ENCODE data around the gene GALNT17.

GALNT17 gene

GRCh38 chr7:71560354-71560995, 428.5 kb downstream of the GALNT17 start (continued):
- no peak for TF ChIP-seq ZNF513 (tag by site-specific recombination; IDR thresholded peaks at IDR 0.05)
- no peak for TF ChIP-seq BCL11B (tag by site-specific recombination; IDR thresholded peaks at IDR 0.05; ENCODE audit: low read depth)
- TF ChIP-seq ZBTB48 (tag by site-specific recombination; IDR thresholded peaks at IDR 0.05): no peak
- TF ChIP-seq ZNF660 (tag by site-specific recombination; IDR thresholded peaks at IDR 0.05): no peak
- TF ChIP-seq RBAK (tag by site-specific recombination; IDR thresholded peaks at IDR 0.05): no peak
- TF ChIP-seq, protein P1, sequence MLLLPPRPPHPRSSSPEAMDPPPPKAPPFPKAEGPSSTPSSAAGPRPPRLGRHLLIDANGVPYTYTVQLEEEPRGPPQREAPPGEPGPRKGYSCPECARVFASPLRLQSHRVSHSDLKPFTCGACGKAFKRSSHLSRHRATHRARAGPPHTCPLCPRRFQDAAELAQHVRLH (tag by site-specific recombination; IDR thresholded peaks at IDR 0.05): no peak

DNA sequence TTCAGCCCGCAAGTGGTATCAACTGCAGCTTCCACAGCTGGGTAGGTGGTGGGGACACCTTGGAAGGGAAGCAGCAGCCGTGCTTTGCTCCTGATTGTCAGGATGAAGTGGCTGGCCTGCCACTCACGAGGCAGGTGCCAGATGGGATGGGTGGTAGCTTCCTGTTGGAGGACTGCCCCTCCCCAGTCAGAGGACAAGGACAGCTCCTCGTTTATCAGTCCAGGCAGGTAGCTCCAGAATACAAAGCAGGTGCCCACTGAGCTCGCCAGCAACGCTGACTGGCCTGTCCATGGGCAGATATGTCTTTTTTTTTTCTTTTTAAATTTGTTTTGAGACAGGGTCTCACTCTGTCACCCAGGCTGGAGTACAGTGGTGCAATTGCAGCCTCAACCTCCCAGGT, 431.3 kb downstream of the GALNT17 start:
- Histone ChIP-seq H3K4me3 (ENCODE audit: low read depth, low read length) (no peak overlapping the region), H3K4me1 (ENCODE audit: control insufficient read depth, insufficient read depth, low read length) (no peaks in the 10 kb centered on the region), H3K9me3 (ENCODE audit: control insufficient read depth, insufficient read depth, low read depth, low read length) (no peaks in the 10 kb centered on the region), H3K27ac (ENCODE audit: extremely low read depth, low read depth, low read length) (no peak overlapping the region), H3K36me3 (ENCODE audit: control insufficient read depth in 2 of 2, insufficient read depth in 1 of 2, low read length in 2 of 2) (no peaks in the 10 kb centered on the region)
- TF ChIP-seq IKZF3 (tag by site-specific recombination; IDR thresholded peaks at IDR 0.05) (no peak), ZNF274 (IDR thresholded peaks at IDR 0.05; ENCODE audit: low read length) (no peak), ZNF274 (tag by site-specific recombination; IDR thresholded peaks at IDR 0.05; ENCODE audit: borderline replicate concordance) (no peak), ZNF555 (tag by site-specific recombination; conservative IDR thresholded peaks at IDR 0.05) (no peak), ZNF266 (tag by site-specific recombination; IDR thresholded peaks at IDR 0.05; ENCODE audit: low read depth) (no peak), ZNF140 (tag by site-specific recombination; IDR thresholded peaks at IDR 0.05) (no peak), ZNF585B (tag by site-specific recombination; IDR thresholded peaks at IDR 0.05) (no peak), ZNF510 (tag by site-specific recombination; IDR thresholded peaks at IDR 0.05; ENCODE audit: insufficient replicate concordance) (no peak), ZNF114 (tag by site-specific recombination; IDR thresholded peaks at IDR 0.05) (no peak), ZNF169 (tag by site-specific recombination; IDR thresholded peaks at IDR 0.05) (no peak), ZNF394 (tag by site-specific recombination; IDR thresholded peaks at IDR 0.05; ENCODE audit: borderline replicate concordance) (no peak), ZNF777 (tag by site-specific recombination; IDR thresholded peaks at IDR 0.05; ENCODE audit: borderline replicate concordance) (no peak), ZNF146 (tag by site-specific recombination; IDR thresholded peaks at IDR 0.05) (no peak), KLF16 (tag by site-specific recombination; IDR thresholded peaks at IDR 0.05) (no peak)
- CTCF ChIA-PET: interaction anchor here (0.6 to 0.7 kb wide), 2 partner anchors 185 to 708 kb away, joined by 3 read pairs; no protein-coding TSS in a partner anchor
- POLR2A ChIA-PET: no interaction called here

DNA sequence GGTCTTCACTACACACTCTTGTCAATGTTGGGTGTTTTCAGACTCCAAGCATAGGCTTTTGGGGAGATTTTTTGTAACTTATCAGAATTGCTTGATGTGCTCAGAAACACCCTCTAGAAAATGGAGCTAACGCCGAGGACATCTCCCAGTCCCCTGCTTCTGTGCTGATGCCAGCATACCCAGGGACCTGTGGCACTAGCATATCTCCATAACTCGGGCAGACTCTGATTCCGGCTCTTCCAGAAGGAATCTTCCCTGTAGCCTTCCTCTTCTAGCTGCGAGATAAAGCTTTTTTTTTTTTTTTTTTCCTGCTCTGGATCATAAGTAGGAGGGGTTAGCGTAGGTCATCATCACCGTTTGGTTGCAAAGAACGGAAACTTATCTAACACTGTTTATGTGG, 434.4 kb downstream of the GALNT17 start:
- Histone ChIP-seq H3K36me3 (ENCODE audit: control insufficient read depth in 2 of 2, insufficient read depth in 1 of 2, low read length in 2 of 2) (no peaks in the 10 kb centered on the region), H3K9me3 (ENCODE audit: control insufficient read depth, insufficient read depth, low read depth, low read length) (no peaks in the 10 kb centered on the region), H3K4me1 (ENCODE audit: control insufficient read depth, insufficient read depth, low read length) (no peaks in the 10 kb centered on the region), H3K4me3 (ENCODE audit: low read depth, low read length) (no peak overlapping the region), H3K27ac (ENCODE audit: extremely low read depth, low read depth, low read length) (no peak overlapping the region)
- CTCF ChIA-PET: no interaction called here
- no peak for TF ChIP-seq GLIS2 (tag by site-specific recombination; IDR thresholded peaks at IDR 0.05)
- TF ChIP-seq, protein P2, sequence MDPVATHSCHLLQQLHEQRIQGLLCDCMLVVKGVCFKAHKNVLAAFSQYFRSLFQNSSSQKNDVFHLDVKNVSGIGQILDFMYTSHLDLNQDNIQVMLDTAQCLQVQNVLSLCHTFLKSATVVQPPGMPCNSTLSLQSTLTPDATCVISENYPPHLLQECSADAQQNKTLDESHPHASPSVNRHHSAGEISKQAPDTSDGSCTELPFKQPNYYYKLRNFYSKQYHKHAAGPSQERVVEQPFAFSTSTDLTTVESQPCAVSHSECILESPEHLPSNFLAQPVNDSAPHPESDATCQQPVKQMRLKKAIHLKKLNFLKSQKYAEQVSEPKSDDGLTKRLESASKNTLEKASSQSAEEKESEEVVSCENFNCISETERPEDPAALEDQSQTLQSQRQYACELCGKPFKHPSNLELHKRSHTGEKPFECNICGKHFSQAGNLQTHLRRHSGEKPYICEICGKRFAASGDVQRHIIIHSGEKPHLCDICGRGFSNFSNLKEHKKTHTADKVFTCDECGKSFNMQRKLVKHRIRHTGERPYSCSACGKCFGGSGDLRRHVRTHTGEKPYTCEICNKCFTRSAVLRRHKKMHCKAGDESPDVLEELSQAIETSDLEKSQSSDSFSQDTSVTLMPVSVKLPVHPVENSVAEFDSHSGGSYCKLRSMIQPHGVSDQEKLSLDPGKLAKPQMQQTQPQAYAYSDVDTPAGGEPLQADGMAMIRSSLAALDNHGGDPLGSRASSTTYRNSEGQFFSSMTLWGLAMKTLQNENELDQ (tag by site-specific recombination; IDR thresholded peaks at IDR 0.05; ENCODE audit: low read depth): no peak
- no peak for TF ChIP-seq EGR2 (tag by site-specific recombination; IDR thresholded peaks at IDR 0.05; ENCODE audit: low read depth)
- no peak for TF ChIP-seq OSR2 (tag by site-specific recombination; IDR thresholded peaks at IDR 0.05)
- POLR2A ChIA-PET: no interaction called here

All from HEK293 (cell line).